Panc1 (cell line): ENCODE measurements around the gene SAMD4A. TPM values are rescaled to one million over a fixed set of nuclear protein-coding genes. Genes with fewer than 3 reads are reported as not detected.

Experiments used
- ATAC-seq: fragments of 200-7000 bp; cut with Tn5 transposase; 2 replicates; pipeline ENCODE4 v1.9.1; 2020; ENCODE audit warnings: mild to moderate bottlenecking, moderate library complexity
- BruUV-seq: library from RNA; stranded (reverse); fragments of 400-500 nt; replicated peaks from 2 replicates; lab custom pipeline; 2021; lab: Mats Ljungman, UMichigan
- CTCF ChIA-PET: fragments of 300-600 bp; sonication (Branson Sonifier 250); formaldehyde crosslinking; loops from one replicate; lab custom pipeline; 2022; ENCODE audit warnings: antibody characterized with exemption; lab: Charles Lee
- POLR2A ChIA-PET: fragments of 300-600 bp; sonication (Branson Sonifier 250); formaldehyde crosslinking; loops from one replicate; lab custom pipeline; 2022; ENCODE audit warnings: antibody characterized with exemption; lab: Charles Lee
- DNase-seq: peaks from one replicate; pipeline ENCODE4 v3.0.0-alpha.2; 2010; ENCODE audit warnings: low read depth, low spot score
- H3K27ac ChIP-seq: 2 replicates; pipeline ENCODE4 v1.5.1; 2011; ENCODE audit warnings: mild to moderate bottlenecking, low read length, inconsistent platforms
- H3K27me3 ChIP-seq: fragments of 200-500 bp; sonication (Bioruptor generic); 2 replicates; pipeline ENCODE4 v1.6.0; 2014; ENCODE audit warnings: low read length, inconsistent platforms; ENCODE audit not compliant: control insufficient read depth, insufficient read depth
- H3K36me3 ChIP-seq: fragments of 200-500 bp; sonication (Bioruptor generic); 2 replicates; pipeline ENCODE4 v1.5.1; 2014; ENCODE audit warnings: inconsistent platforms, mild to moderate bottlenecking, low read length, moderate library complexity; ENCODE audit not compliant: control insufficient read depth, insufficient read depth
- H3K4me1 ChIP-seq: 2 replicates; pipeline ENCODE4 v1.5.1; 2011; ENCODE audit warnings: inconsistent platforms, mild to moderate bottlenecking, low read length, moderate library complexity; ENCODE audit not compliant: control insufficient read depth, insufficient read depth
- H3K4me3 ChIP-seq, 2 experiments: 2 replicates each; pipeline ENCODE4 v1.5.1; 2011 to 2012; ENCODE audit warnings: low read depth in 2 of 2, low read length in 2 of 2, mild to moderate bottlenecking in 2 of 2, inconsistent platforms in 1 of 2, moderate library complexity in 1 of 2
- H3K9me3 ChIP-seq: fragments of 200-500 bp; sonication (Bioruptor generic); 2 replicates; pipeline ENCODE4 v1.5.1; 2014; ENCODE audit warnings: low read depth, mild to moderate bottlenecking, inconsistent platforms, low read length, moderate library complexity; ENCODE audit not compliant: control insufficient read depth, insufficient read depth
- CTCF ChIP-seq: fragments of 450-650 bp; IDR thresholded peaks from 2 replicates; pipeline ENCODE4 v1.5.1; 2017; ENCODE audit warnings: mild to moderate bottlenecking
- POLR2AphosphoS5 ChIP-seq: IDR thresholded peaks from 2 replicates; pipeline ENCODE4 v1.6.1; 2012; ENCODE audit warnings: mild to moderate bottlenecking, low read depth, low read length, moderate library complexity
- SIN3A ChIP-seq: IDR thresholded peaks from 2 replicates; pipeline ENCODE4 v1.6.1; 2012; ENCODE audit warnings: low read depth, mild to moderate bottlenecking, low read length, moderate library complexity, borderline replicate concordance; ENCODE audit not compliant: insufficient read depth
- TCF7L2 ChIP-seq: IDR thresholded peaks from 2 replicates; pipeline ENCODE4 v1.6.1; 2011; ENCODE audit warnings: mild to moderate bottlenecking, low read depth, low read length, inconsistent platforms
- in situ Hi-C: cut with HindIII; loops from 2 replicates; pipeline ENCODE4 v1.10.0; 2016; ENCODE audit warnings: low sequenced_read_pairs, low pct_unique_long_range_greater_than_20kb
- intact Hi-C: fragments of 100-400 bp; cut with micrococcal nuclease; formaldehyde crosslinking; loops from one replicate; pipeline ENCODE4 v1.10.0; 2022; ENCODE audit not compliant: unreplicated experiment
- total RNA-seq: library from RNA; stranded (reverse); gene quantifications from one replicate; pipeline ENCODE4 v1.2.1, GENCODE V29; 2021; ENCODE audit not compliant: unreplicated experiment
- TF ChIP-seq, protein P1 (sequence below), 2 experiments: IDR thresholded peaks; 2 replicates each; pipeline ENCODE4 v1.6.1; 2011 to 2012; ENCODE audit warnings: low read depth in 2 of 2, control low read depth in 1 of 2, low read length in 1 of 2, mild to moderate bottlenecking in 1 of 2, moderate library complexity in 1 of 2; ENCODE audit not compliant: insufficient read depth in 1 of 2

SAMD4A gene
- total RNA-seq, 1 experiment from 2014 or later, result 15.2 TPM

- in situ Hi-C loops, result no loop called here
- TF ChIP-seq SIN3A, result no peak
- TF ChIP-seq CTCF, result no peak
- TF ChIP-seq, protein P1, sequence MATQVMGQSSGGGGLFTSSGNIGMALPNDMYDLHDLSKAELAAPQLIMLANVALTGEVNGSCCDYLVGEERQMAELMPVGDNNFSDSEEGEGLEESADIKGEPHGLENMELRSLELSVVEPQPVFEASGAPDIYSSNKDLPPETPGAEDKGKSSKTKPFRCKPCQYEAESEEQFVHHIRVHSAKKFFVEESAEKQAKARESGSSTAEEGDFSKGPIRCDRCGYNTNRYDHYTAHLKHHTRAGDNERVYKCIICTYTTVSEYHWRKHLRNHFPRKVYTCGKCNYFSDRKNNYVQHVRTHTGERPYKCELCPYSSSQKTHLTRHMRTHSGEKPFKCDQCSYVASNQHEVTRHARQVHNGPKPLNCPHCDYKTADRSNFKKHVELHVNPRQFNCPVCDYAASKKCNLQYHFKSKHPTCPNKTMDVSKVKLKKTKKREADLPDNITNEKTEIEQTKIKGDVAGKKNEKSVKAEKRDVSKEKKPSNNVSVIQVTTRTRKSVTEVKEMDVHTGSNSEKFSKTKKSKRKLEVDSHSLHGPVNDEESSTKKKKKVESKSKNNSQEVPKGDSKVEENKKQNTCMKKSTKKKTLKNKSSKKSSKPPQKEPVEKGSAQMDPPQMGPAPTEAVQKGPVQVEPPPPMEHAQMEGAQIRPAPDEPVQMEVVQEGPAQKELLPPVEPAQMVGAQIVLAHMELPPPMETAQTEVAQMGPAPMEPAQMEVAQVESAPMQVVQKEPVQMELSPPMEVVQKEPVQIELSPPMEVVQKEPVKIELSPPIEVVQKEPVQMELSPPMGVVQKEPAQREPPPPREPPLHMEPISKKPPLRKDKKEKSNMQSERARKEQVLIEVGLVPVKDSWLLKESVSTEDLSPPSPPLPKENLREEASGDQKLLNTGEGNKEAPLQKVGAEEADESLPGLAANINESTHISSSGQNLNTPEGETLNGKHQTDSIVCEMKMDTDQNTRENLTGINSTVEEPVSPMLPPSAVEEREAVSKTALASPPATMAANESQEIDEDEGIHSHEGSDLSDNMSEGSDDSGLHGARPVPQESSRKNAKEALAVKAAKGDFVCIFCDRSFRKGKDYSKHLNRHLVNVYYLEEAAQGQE (IDR thresholded peaks at IDR 0.05; ENCODE audit: insufficient read depth in 1 of 2, low read depth in 2 of 2, low read length in 1 of 2), result no peak
- TF ChIP-seq TCF7L2, result no peak
- TF ChIP-seq POLR2AphosphoS5, result no peak
- intact Hi-C loops, result no loop called here
- H3K4me1 ChIP-seq, result no peaks in the 10 kb centered on the region
- no peak overlapping the region for H3K4me3 ChIP-seq
- ATAC-seq, result no peak
- ChIA-PET CTCF (no interaction called here), POLR2A (no interaction called here)
- no peaks in the 10 kb centered on the region for H3K36me3 ChIP-seq
- H3K27me3 ChIP-seq, result no peaks in the 10 kb centered on the region
- BruUV-seq, result no TSS peak
- no peaks in the 10 kb centered on the region for H3K9me3 ChIP-seq
- no peak for DNase-seq
- no peak overlapping the region for H3K27ac ChIP-seq
Observed at GRCh38 chr14:54554401-54554800, 12.5 kb upstream of the SAMD4A start.

DNA sequence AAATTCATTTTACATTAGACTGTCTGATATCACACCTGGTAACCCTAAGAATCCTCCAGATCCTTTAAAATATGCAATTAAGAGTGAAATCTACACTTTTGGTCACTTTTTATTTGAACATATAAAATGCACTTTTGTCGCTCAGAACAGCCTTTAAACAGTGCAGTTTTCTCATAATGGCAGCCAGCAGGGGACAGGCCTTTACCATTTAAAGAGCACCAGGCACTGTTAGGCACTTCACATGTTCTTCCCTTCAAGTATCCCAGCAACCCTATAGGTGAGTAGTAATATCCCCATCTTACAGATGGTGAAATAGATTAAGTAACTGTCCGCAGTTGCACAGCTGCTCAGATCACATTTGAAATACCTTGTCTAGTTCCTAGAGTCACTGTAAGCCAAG is 11.3 kb upstream of the SAMD4A start:
- in situ Hi-C loops (no loop called here), intact Hi-C loops (no loop called here)
- Histone ChIP-seq H3K4me3 (no peak overlapping the region), H3K36me3 (no peaks in the 10 kb centered on the region), H3K9me3 (no peaks in the 10 kb centered on the region), H3K4me1 (no peaks in the 10 kb centered on the region), H3K27me3 (no peaks in the 10 kb centered on the region), H3K27ac (no peak overlapping the region)
- ChIA-PET POLR2A (no interaction called here), CTCF (interaction anchor here (0.6 kb wide), 1 partner anchor 1854 kb away, joined by 4 read pairs; no protein-coding TSS in a partner anchor)
- BruUV-seq, result no TSS peak
- TF ChIP-seq CTCF (peak; percentile 29; the same call in 1 of the 2 replicates), TCF7L2 (no peak)
- DNase-seq (no peak), ATAC-seq (no peak)
